GM23248 (cell line): ENCODE results near the gene FAM120A. TPM values are rescaled to one million over a fixed set of nuclear protein-coding genes. Genes with fewer than 3 reads are reported as not detected.

Source experiments
- DNase-seq: peaks from one replicate; pipeline ENCODE4 v3.0.0-alpha.2; 2015
- H2AFZ ChIP-seq: fragments of 200-600 bp; sonication (generic); 2 replicates; pipeline ENCODE4 v1.6.1; 2016; ENCODE audit warnings: antibody characterized with exemption
- H3F3A ChIP-seq: fragments of 200-600 bp; sonication (generic); 2 replicates; pipeline ENCODE4 v1.6.1; 2016; ENCODE audit warnings: mild to moderate bottlenecking, antibody characterized with exemption, mixed run types; ENCODE audit not compliant: insufficient read depth
- H3K27ac ChIP-seq: fragments of 200-600 bp; sonication (generic); 2 replicates; pipeline ENCODE4 v1.5.1; 2016; ENCODE audit warnings: mild to moderate bottlenecking
- H3K27me3 ChIP-seq: fragments of 200-600 bp; sonication (generic); replicated peaks from 2 replicates; pipeline ENCODE4 v1.6.1; 2016; ENCODE audit warnings: mild to moderate bottlenecking; ENCODE audit not compliant: insufficient read depth
- H3K36me3 ChIP-seq: fragments of 200-600 bp; sonication (generic); 2 replicates; pipeline ENCODE4 v1.6.1; 2016; ENCODE audit warnings: low read depth, mild to moderate bottlenecking
- H3K4me1 ChIP-seq: fragments of 200-600 bp; sonication (generic); 2 replicates; pipeline ENCODE4 v1.6.1; 2016; ENCODE audit warnings: mild to moderate bottlenecking; ENCODE audit not compliant: insufficient read depth
- H3K4me2 ChIP-seq: fragments of 200-600 bp; sonication (generic); one replicate; pipeline ENCODE4 v1.6.1; 2016; ENCODE audit warnings: mild to moderate bottlenecking; ENCODE audit not compliant: unreplicated experiment
- H3K4me3 ChIP-seq: fragments of 200-600 bp; sonication (generic); 2 replicates; pipeline ENCODE4 v1.5.1; 2016; ENCODE audit warnings: mild to moderate bottlenecking
- H3K79me2 ChIP-seq: fragments of 200-600 bp; sonication (generic); 2 replicates; pipeline ENCODE4 v1.6.1; 2016; ENCODE audit warnings: mild to moderate bottlenecking; ENCODE audit not compliant: insufficient read depth
- H3K9ac ChIP-seq: fragments of 200-600 bp; sonication (generic); 2 replicates; pipeline ENCODE4 v1.6.1; 2016; ENCODE audit warnings: mild to moderate bottlenecking
- H3K9me2 ChIP-seq: fragments of 200-600 bp; sonication (generic); 2 replicates; pipeline ENCODE4 v1.6.1; 2016; ENCODE audit warnings: mixed run types, mild to moderate bottlenecking, moderate library complexity; ENCODE audit not compliant: insufficient read depth
- H3K9me3 ChIP-seq: fragments of 200-600 bp; sonication (generic); one replicate; pipeline ENCODE4 v1.6.1; 2017; ENCODE audit warnings: low read depth
- H4K20me1 ChIP-seq: fragments of 200-600 bp; sonication (generic); 2 replicates; pipeline ENCODE4 v1.6.0; 2016; ENCODE audit not compliant: insufficient read depth
- EZH2 ChIP-seq: fragments of 200-600 bp; sonication (generic); IDR thresholded peaks from 2 replicates; pipeline ENCODE4 v1.6.1; 2018; ENCODE audit warnings: antibody characterized with exemption, mild to moderate bottlenecking; ENCODE audit not compliant: insufficient read depth, poor library complexity, severe bottlenecking
- EZH2phosphoT487 ChIP-seq: fragments of 200-600 bp; sonication (generic); IDR thresholded peaks from 2 replicates; pipeline ENCODE4 v1.6.1; 2018; ENCODE audit warnings: antibody characterized with exemption, moderate library complexity, mild to moderate bottlenecking, low read depth; ENCODE audit not compliant: insufficient read depth
- WGBS, 2 experiments: methylation state at CpG; one replicate each; pipeline ENCODE4 v1.1.6; 2015 to 2017; ENCODE audit warnings: low lambda C conversion rate in 2 of 2, low coverage in 1 of 2; ENCODE audit errors: missing lambda C conversion rate in 2 of 2; 5-methylcytosine and 5-hydroxymethylcytosine counted together
- in situ Hi-C: fragments of 300-500 bp; cut with MboI; formaldehyde crosslinking; loops from 2 replicates; pipeline ENCODE4 v1.15.0; 2020
- polyA plus RNA-seq: library from polyadenylated mRNA; unstranded; fragments of >200 nt; fragmentation: Nextera tagmentation; extraction: Ambion mirVana; gene quantifications from 2 replicates; pipeline ENCODE4 v1.2.1, GENCODE V29; 2016
- total RNA-seq: library from RNA; depleted of rRNA; stranded (reverse); fragments of >200 nt; shearing (Covaris generic); gene quantifications from 2 replicates; pipeline ENCODE4 v1.2.3, GENCODE V29; 2014

FAM120A gene
- total and polyA plus RNA-seq, 2 experiments from 2014 or later: 28.9 to 90.5 TPM

DNA sequence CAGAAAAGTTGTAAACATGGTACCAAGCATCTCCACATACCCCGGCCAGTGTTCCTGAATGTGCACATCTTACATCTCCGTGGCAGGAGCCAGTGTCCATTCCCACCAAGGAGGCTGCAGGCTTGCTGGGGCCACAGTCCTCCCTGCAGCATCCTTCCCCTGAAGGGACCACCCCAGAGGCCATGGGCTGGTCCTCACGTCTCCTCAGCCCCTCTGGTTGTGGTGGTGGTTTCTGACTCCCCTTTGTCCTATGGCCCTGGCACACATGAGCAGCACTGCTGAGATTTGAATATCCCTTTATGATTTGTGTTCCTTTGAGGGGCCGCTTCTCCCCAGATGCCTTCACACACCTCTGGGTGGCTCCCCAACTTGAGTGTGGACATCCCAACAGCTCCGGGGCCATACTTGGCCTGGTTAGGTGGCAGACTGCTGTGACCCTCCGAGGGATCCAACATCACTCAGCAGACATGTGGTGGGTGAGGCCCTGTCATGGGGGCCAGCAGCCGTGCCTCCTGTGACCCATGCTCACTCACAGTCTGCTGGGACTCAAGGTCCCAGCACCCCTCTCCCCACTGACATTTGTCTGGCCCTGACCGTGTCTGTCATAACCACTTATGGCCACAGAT is 139.2 kb downstream of the FAM120A start:
- no peaks in the 10 kb centered on the region for H3K36me3 ChIP-seq
- peaks cover 98% of the 10 kb centered on the region for H3K79me2 ChIP-seq
- TF ChIP-seq EZH2 (no peak), EZH2phosphoT487 (no peak)
- no peak for DNase-seq
- no peak overlapping the region for H3K4me3 ChIP-seq
- no peaks in the 10 kb centered on the region for H3K9me3 ChIP-seq
- H3K27ac ChIP-seq: no peak overlapping the region
- no peak overlapping the region for H3K4me2 ChIP-seq
- in situ Hi-C loops: no loop called here
- H3K27me3 ChIP-seq: no peaks in the 10 kb centered on the region
- H3K4me1 ChIP-seq: peaks cover 9% of the 10 kb centered on the region; the same call in 1 of the 2 replicates
- H3K9me2 ChIP-seq: no peaks in the 10 kb centered on the region
- no peaks in the 10 kb centered on the region for H3F3A ChIP-seq
- no peak overlapping the region for H2AFZ ChIP-seq
- no peak overlapping the region for H3K9ac ChIP-seq
- peaks cover 4% of the 10 kb centered on the region; the same call in 1 of the 2 replicates for H4K20me1 ChIP-seq
- WGBS, 2 experiments: 57 to 58% methylated on average over 8 of the region's 8 CpGs

DNA sequence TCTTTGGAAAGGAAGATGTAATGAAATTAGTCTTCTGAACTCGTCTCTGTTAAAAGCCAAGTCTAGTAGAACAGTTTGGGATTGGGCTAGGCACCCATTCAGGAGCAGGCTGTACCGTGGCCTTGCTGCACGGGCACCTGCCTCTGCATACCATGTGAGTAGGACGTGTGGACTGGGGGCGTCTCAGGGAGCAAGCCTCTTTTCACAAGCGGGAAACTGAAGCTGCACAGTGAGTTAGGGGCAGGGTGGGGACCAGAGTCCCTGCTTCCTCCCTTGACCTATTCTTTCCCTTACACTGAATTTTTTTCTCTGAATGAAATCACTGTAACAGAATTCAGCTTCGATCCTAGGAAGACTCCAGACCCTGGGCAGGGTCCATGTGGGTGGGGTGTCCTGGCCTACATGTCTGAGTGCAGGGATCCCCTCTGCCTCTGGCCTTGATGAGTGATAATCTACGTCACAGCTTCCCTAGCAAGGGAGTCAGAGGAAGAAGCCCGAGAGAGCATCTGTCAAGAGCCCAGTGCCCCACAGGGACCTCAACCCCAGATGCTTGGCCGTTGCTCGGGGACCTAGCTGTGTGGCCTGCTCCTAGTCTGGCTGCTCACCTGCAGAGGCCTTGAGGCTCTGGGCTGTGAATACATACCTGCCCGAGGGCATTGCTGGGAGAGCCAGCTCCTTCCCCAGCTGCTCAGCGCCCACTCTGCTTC is 140.0 kb downstream of the FAM120A start:
- H3K27me3 ChIP-seq: no peaks in the 10 kb centered on the region
- no peak overlapping the region for H3K9ac ChIP-seq
- H3K79me2 ChIP-seq: peaks cover 98% of the 10 kb centered on the region
- no peak overlapping the region for H3K4me3 ChIP-seq
- no peaks in the 10 kb centered on the region for H3K36me3 ChIP-seq
- no peak for TF ChIP-seq EZH2phosphoT487
- TF ChIP-seq EZH2: no peak
- H3K9me2 ChIP-seq: no peaks in the 10 kb centered on the region
- no peaks in the 10 kb centered on the region for H3K9me3 ChIP-seq
- DNase-seq: no peak
- no peak overlapping the region for H3K4me2 ChIP-seq
- no peak overlapping the region for H2AFZ ChIP-seq
- peaks cover 9% of the 10 kb centered on the region; the same call in 1 of the 2 replicates for H3K4me1 ChIP-seq
- in situ Hi-C loops: no loop called here
- no peaks in the 10 kb centered on the region for H3F3A ChIP-seq
- peaks cover 4% of the 10 kb centered on the region; the same call in 1 of the 2 replicates for H4K20me1 ChIP-seq
- no peak overlapping the region for H3K27ac ChIP-seq
- WGBS, 2 experiments: 41 to 45% methylated on average over 13 of the region's 13 CpGs

GRCh38 chr9:93592008-93592642 is 140.6 kb downstream of the FAM120A start:
- in situ Hi-C loops: no loop called here
- no peak overlapping the region for H3K9ac ChIP-seq
- no peak overlapping the region for H2AFZ ChIP-seq
- WGBS, 2 experiments: 71 to 72% methylated on average over 8 of the region's 8 CpGs
- H3K9me2 ChIP-seq: no peaks in the 10 kb centered on the region
- H3K4me3 ChIP-seq: no peak overlapping the region
- DNase-seq: peak; percentile 31
- no peak overlapping the region for H3K4me2 ChIP-seq
- H4K20me1 ChIP-seq: peaks cover 4% of the 10 kb centered on the region; the same call in 1 of the 2 replicates
- no peaks in the 10 kb centered on the region for H3K27me3 ChIP-seq
- no peaks in the 10 kb centered on the region for H3K9me3 ChIP-seq
- no peaks in the 10 kb centered on the region for H3K36me3 ChIP-seq
- no peaks in the 10 kb centered on the region for H3F3A ChIP-seq
- TF ChIP-seq EZH2 (no peak), EZH2phosphoT487 (no peak)
- peaks cover 9% of the 10 kb centered on the region; the same call in 1 of the 2 replicates for H3K4me1 ChIP-seq
- no peak overlapping the region for H3K27ac ChIP-seq
- H3K79me2 ChIP-seq: peaks cover 97% of the 10 kb centered on the region

- Histone ChIP-seq H3K36me3 (no peaks in the 10 kb centered on the region), H3K4me1 (peaks cover 9% of the 10 kb centered on the region; the same call in 1 of the 2 replicates), H3K27ac (no peak overlapping the region), H3K27me3 (no peaks in the 10 kb centered on the region), H3K4me3 (no peak overlapping the region), H4K20me1 (peaks cover 4% of the 10 kb centered on the region; the same call in 1 of the 2 replicates), H3K4me2 (no peak overlapping the region), H3K9me2 (no peaks in the 10 kb centered on the region), H2AFZ (no peak overlapping the region), H3K9ac (no peak overlapping the region), H3K9me3 (no peaks in the 10 kb centered on the region), H3K79me2 (peaks cover 97% of the 10 kb centered on the region), H3F3A (no peaks in the 10 kb centered on the region)
- peak; percentile 28 for DNase-seq
- in situ Hi-C loops: no loop called here
- 48 to 53% methylated on average over 2 of the region's 2 CpGs for WGBS, 2 experiments
- TF ChIP-seq EZH2: no peak
- no peak for TF ChIP-seq EZH2phosphoT487
These were observed 141.1 kb downstream of the FAM120A start for GRCh38 chr9:93592643-93593021.
